GM06990 (cell line): Measurements from ENCODE around the gene PECR.

Experiments used
- DNase-seq: peaks from one replicate; pipeline ENCODE4 v3.0.0-alpha.2; 2011; ENCODE audit not compliant: insufficient read length; ENCODE audit errors: extremely low read depth
- H3K27me3 ChIP-seq: replicated peaks from 2 replicates; pipeline ENCODE4 v1.6.0; 2011; ENCODE audit warnings: low read length; ENCODE audit not compliant: control insufficient read depth, insufficient read depth
- H3K36me3 ChIP-seq: 2 replicates; pipeline ENCODE4 v1.5.1; 2011; ENCODE audit warnings: low read length; ENCODE audit not compliant: control insufficient read depth, insufficient read depth
- H3K4me3 ChIP-seq: replicated peaks from 2 replicates; pipeline ENCODE4 v1.5.1; 2011; ENCODE audit warnings: low read depth, mild to moderate bottlenecking, control low read depth, low read length
- TF ChIP-seq, protein P1 (sequence below): IDR thresholded peaks from 2 replicates; pipeline ENCODE4 v1.5.1; 2011; ENCODE audit warnings: low read length, control low read depth, mild to moderate bottlenecking, inconsistent platforms; ENCODE audit not compliant: insufficient read depth, poor library complexity, severe bottlenecking

PECR gene

DNA sequence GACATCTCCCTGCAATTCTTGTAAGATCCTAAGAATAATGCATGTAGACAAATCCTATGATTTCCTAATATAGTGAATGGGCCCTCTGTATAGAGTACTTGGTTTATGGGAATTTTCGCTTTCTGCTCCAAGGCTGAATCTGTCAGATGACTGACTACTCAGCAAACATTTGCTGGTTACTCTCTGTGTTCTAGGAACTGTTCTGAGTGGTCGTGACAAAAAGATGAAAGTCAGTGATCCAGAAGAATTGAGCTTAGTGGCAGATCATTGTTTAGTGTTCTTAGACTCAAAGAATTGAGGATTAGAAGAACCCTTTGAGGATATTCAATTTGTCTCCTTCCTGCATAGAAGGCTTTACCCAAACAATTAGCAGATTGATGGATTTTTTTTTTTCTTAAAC is 37.5 kb upstream of the PECR start:
- TF ChIP-seq, protein P1, sequence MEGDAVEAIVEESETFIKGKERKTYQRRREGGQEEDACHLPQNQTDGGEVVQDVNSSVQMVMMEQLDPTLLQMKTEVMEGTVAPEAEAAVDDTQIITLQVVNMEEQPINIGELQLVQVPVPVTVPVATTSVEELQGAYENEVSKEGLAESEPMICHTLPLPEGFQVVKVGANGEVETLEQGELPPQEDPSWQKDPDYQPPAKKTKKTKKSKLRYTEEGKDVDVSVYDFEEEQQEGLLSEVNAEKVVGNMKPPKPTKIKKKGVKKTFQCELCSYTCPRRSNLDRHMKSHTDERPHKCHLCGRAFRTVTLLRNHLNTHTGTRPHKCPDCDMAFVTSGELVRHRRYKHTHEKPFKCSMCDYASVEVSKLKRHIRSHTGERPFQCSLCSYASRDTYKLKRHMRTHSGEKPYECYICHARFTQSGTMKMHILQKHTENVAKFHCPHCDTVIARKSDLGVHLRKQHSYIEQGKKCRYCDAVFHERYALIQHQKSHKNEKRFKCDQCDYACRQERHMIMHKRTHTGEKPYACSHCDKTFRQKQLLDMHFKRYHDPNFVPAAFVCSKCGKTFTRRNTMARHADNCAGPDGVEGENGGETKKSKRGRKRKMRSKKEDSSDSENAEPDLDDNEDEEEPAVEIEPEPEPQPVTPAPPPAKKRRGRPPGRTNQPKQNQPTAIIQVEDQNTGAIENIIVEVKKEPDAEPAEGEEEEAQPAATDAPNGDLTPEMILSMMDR, result no peak
- Histone ChIP-seq H3K27me3 (no peaks in the 10 kb centered on the region), H3K36me3 (peaks cover 22% of the 10 kb centered on the region), H3K4me3 (no peak overlapping the region)
- DNase-seq, result no peak

DNA sequence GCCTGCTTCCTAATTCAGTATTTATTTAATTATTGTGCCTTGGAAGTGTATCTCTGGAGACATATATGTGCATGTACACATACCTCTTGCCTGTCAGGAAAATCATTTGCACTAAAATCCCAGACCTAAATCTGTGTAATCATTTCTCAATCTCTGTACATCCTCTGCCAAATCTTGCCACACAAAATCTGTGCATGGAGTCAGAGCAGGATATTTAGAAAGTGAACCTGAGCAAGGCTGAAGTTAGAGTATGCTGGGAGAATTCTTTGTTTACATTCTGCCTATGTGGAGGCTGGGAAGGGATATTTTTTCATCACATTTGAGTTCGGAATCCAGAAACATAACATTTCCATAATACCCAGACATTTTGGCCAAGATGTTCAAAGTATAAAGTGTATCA is 36.9 kb upstream of the PECR start:
- Histone ChIP-seq H3K27me3 (no peaks in the 10 kb centered on the region), H3K4me3 (no peak overlapping the region), H3K36me3 (peaks cover 24% of the 10 kb centered on the region)
- TF ChIP-seq, protein P1, result no peak
- no peak for DNase-seq

DNA sequence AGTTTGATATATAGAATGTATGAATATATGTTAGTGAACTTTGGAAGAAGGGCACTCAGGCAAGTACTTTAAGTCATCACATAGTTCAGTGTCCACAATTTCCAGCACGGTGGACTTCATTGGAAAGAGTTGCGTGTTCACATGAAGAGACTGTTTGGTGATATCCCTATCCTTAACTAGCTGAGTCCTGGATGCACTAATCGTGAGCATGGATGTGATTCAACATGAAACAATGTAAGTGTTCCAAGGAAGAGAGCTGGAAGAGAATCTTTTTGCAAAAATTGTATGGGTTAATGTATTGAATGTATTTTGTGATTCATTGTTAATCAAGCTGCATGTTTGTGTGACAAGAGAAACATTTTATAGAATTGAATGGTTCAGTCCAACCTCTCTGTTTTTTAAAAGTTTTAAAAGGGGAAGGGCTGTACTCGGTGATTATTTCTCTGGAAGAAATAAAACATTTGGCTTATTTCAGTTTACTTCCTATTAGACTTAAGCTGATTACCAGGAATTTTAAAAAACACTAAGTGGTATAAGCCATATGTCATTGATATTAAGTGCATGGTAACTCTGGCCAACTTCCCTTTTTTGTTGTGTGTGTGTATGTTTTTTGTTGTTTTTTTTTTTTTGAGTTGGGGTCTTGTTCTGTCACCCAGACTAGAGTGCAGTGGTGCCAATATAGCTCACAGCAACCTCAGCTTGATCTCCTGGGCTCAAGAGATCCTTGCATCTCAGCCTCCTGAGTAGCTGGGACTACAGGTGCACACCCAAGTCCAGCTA is 36.1 kb upstream of the PECR start:
- H3K27me3 ChIP-seq, result no peaks in the 10 kb centered on the region
- TF ChIP-seq, protein P1, result no peak
- H3K36me3 ChIP-seq, result peaks cover 24% of the 10 kb centered on the region
- DNase-seq, result no peak
- H3K4me3 ChIP-seq, result no peak overlapping the region

DNA sequence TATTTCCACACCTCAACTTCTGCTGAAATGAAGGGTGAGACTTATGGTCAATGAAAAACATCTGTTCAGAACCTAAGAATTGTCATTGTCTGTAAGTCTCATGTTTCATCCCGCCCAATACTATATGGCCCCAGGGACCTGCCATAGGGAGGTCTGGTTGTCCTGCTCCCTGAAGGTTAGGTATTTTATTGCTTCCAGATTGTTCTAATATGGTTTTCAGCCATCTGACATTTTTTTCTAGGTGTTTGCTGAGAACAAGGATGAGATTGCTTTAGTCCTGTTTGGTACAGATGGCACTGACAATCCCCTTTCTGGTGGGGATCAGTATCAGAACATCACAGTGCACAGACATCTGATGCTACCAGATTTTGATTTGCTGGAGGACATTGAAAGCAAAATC is 34.8 kb upstream of the PECR start:
- TF ChIP-seq, protein P1, result no peak
- no peak overlapping the region for H3K4me3 ChIP-seq
- H3K27me3 ChIP-seq, result no peaks in the 10 kb centered on the region
- DNase-seq, result no peak
- peaks cover 26% of the 10 kb centered on the region for H3K36me3 ChIP-seq

DNA sequence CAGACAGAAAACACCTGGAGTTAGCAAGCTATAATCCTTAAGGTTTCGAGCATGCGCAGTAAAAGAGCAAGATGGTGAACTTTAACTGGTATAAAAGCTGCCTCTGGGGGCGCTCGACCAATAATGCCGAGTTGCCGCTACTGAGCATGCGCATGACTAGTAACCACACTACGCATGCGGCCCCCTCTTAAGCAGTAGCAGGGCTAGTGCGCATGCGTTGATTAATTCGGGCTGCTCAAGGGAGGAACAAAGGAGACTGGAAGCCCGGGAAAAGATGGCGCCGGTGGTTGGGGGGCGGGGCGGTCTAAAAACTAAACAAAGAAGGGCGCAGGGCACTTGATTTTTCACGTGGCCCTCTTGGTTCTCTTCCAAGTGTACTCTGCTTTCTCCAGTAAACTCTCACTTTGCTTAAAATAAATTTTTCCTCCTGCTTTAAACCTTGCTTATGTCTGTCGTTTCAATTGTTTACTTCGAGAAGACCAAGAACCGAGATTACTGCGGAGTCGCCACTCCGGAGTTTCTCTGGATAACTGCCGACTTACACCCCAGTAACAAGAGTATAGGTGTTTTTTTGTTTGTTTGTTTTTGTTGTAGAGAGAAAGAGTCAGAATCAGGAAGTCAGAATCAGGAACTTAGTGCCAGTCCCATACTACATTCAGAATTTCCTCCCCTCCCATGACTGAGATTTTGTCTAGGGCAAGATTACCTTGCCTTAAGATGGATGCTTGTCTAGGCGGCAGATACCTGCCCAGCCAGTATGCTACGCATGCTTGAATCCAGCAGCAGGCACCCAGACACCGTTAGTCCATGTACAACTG is 33.3 kb upstream of the PECR start:
- Histone ChIP-seq H3K27me3 (no peaks in the 10 kb centered on the region), H3K4me3 (peak overlapping the region; percentile 55), H3K36me3 (peaks cover 24% of the 10 kb centered on the region)
- DNase-seq, result peak; percentile 83
- TF ChIP-seq, protein P1, result peak; percentile 82
